Endothelial cell of umbilical vein (primary cell): ENCODE results near the gene RALA. TPM values are rescaled to one million over a fixed set of nuclear protein-coding genes. Genes with fewer than 3 reads are reported as not detected.

Experiments
- BruUV-seq: library from RNA; stranded (reverse); fragments of 400-500 nt; replicated peaks from 2 replicates; lab custom pipeline; 2021; lab: Mats Ljungman, UMichigan
- CTCF ChIA-PET: fragments of 300-600, 350-600 bp; sonication (Branson Sonifier 250); formaldehyde crosslinking; loops from one replicate; lab custom pipeline; 2021; ENCODE audit warnings: antibody characterized with exemption, inconsistent platforms; lab: Charles Lee
- POLR2A ChIA-PET: fragments of 300-600, 350-600 bp; sonication (Branson Sonifier 250); formaldehyde crosslinking; loops from one replicate; lab custom pipeline; 2021; ENCODE audit warnings: antibody characterized with exemption, inconsistent platforms; lab: Charles Lee
- DNase-seq: peaks from one replicate; pipeline ENCODE4 v3.0.0-alpha.2; 2011; ENCODE audit warnings: low read depth, low spot score
- FAIRE-seq: peaks from 2 replicates; lab custom pipeline; 2011; peaks lifted over from hg19 to GRCh38; lab: Jason Lieb, UNC
- H2AFZ ChIP-seq: 2 replicates; pipeline ENCODE4 v1.6.0; 2012; ENCODE audit warnings: low read depth, low read length, control low read depth, inconsistent platforms
- H3K27ac ChIP-seq: 2 replicates; pipeline ENCODE4 v1.5.1; 2011; ENCODE audit warnings: low read depth, mild to moderate bottlenecking, control low read depth, low read length, moderate library complexity; ENCODE audit not compliant: insufficient read depth
- H3K27me3 ChIP-seq, 2 experiments: 2 replicates each; pipeline versions ENCODE4 v1.6.0 to v1.6.1; 2011; ENCODE audit warnings: low read length in 2 of 2, mixed read lengths in 1 of 2; ENCODE audit not compliant: control insufficient read depth in 2 of 2, insufficient read depth in 2 of 2
- H3K36me3 ChIP-seq, 2 experiments: 2 replicates in 1 of 2; 3 replicates in 1 of 2; pipeline ENCODE4 v1.5.1; 2011; ENCODE audit warnings: low read length in 2 of 2, mild to moderate bottlenecking in 1 of 2, moderate library complexity in 1 of 2; ENCODE audit not compliant: control insufficient read depth in 2 of 2, insufficient read depth in 2 of 2; ENCODE audit errors: extremely low read depth in 1 of 2
- H3K4me1 ChIP-seq: 3 replicates; pipeline ENCODE4 v1.5.1; 2011; ENCODE audit warnings: mild to moderate bottlenecking, low read length; ENCODE audit not compliant: control insufficient read depth, insufficient read depth; ENCODE audit errors: extremely low read depth
- H3K4me2 ChIP-seq: 2 replicates; pipeline ENCODE4 v1.6.1; 2011; ENCODE audit warnings: low read length, control low read depth, mixed read lengths; ENCODE audit not compliant: insufficient read depth
- H3K4me3 ChIP-seq, 3 experiments: fragments of 200-600 bp in 1 of 3; sonication (generic), shearing (Covaris generic) in 1 of 3; replicated peaks in 1 of 3; 2 replicates each; pipeline ENCODE4 v1.5.1; 2011 to 2016; ENCODE audit warnings: control low read depth in 3 of 3, low read length in 3 of 3, mild to moderate bottlenecking in 2 of 3, inconsistent platforms in 1 of 3, low read depth in 1 of 3, moderate library complexity in 1 of 3; ENCODE audit not compliant: insufficient read depth in 1 of 3
- H3K79me2 ChIP-seq: 2 replicates; pipeline ENCODE4 v1.6.0; 2012; ENCODE audit warnings: low read length, inconsistent platforms; ENCODE audit not compliant: control insufficient read depth, insufficient read depth
- H3K9ac ChIP-seq: replicated peaks from 2 replicates; pipeline ENCODE3; 2011; ENCODE audit warnings: low read length, control low read depth; ENCODE audit not compliant: insufficient read depth; ENCODE audit errors: extremely low read depth
- H3K9me1 ChIP-seq: replicated peaks from 3 replicates; pipeline ENCODE4 v1.6.0; 2011; ENCODE audit warnings: mild to moderate bottlenecking, low read length; ENCODE audit not compliant: control insufficient read depth, insufficient read depth; ENCODE audit errors: extremely low read depth
- H3K9me3 ChIP-seq: replicated peaks from 2 replicates; pipeline ENCODE4 v1.5.1; 2012; ENCODE audit warnings: low read length, inconsistent platforms; ENCODE audit not compliant: control insufficient read depth, insufficient read depth
- H4K20me1 ChIP-seq: replicated peaks from 2 replicates; pipeline ENCODE3; 2011; ENCODE audit warnings: mild to moderate bottlenecking, low read length; ENCODE audit not compliant: control insufficient read depth, insufficient read depth; ENCODE audit errors: extremely low read depth
- EZH2 ChIP-seq: IDR thresholded peaks from 2 replicates; pipeline ENCODE4 v1.6.1; 2012; ENCODE audit warnings: borderline replicate concordance, low read depth, mild to moderate bottlenecking, moderate library complexity, low read length, inconsistent platforms; ENCODE audit not compliant: severe bottlenecking
- FOS ChIP-seq: IDR thresholded peaks from 2 replicates; pipeline ENCODE4 v1.6.1; 2011; ENCODE audit warnings: mild to moderate bottlenecking, low read length, moderate library complexity, borderline replicate concordance; ENCODE audit not compliant: insufficient read depth
- GATA2 ChIP-seq: IDR thresholded peaks from 2 replicates; pipeline ENCODE4 v1.7.0; 2011; ENCODE audit warnings: low read depth, mild to moderate bottlenecking, moderate library complexity, mixed read lengths, low read length; ENCODE audit not compliant: insufficient read length, insufficient read depth
- JUN ChIP-seq: IDR thresholded peaks from 2 replicates; pipeline ENCODE4 v1.6.1; 2011; ENCODE audit warnings: borderline replicate concordance, low read depth; ENCODE audit not compliant: insufficient read length, insufficient read depth
- MYC ChIP-seq: IDR thresholded peaks from one replicate; pipeline ENCODE4 v1.6.1; 2011; ENCODE audit warnings: mild to moderate bottlenecking, low read depth, low read length
- POLR2A ChIP-seq: IDR thresholded peaks from 2 replicates; pipeline ENCODE4 v1.6.1; 2012; ENCODE audit warnings: low read depth, mild to moderate bottlenecking, control low read depth, low read length
- POLR2AphosphoS5 ChIP-seq: IDR thresholded peaks from 2 replicates; pipeline ENCODE4 v1.6.1; 2012; ENCODE audit warnings: low read depth, mild to moderate bottlenecking, control low read depth, low read length, moderate library complexity; ENCODE audit not compliant: insufficient read depth
- dilution Hi-C: fragments of 300-500 bp; cut with MboI; formaldehyde crosslinking; loops from one replicate; pipeline ENCODE4 v1.15.0; 2019; ENCODE audit warnings: low sequenced_read_pairs; ENCODE audit not compliant: extremely low pct_ligation_motif_present
- intact Hi-C: fragments of 100-400 bp; cut with micrococcal nuclease; formaldehyde crosslinking; loops from one replicate; pipeline ENCODE4 v1.10.0; 2022
- polyA plus RNA-seq, 4 experiments: library from polyadenylated mRNA; depleted of rRNA in 3 of 4; stranded (reverse) in 3 of 4; unstranded in 1 of 4; fragments of >200 nt; gene quantifications; 2 replicates each; pipeline versions ENCODE4 v1.2.1 to v1.2.3, GENCODE V29; 2011 to 2012; ENCODE audit warnings: missing spikeins in 1 of 4
- total RNA-seq: library from RNA; stranded (reverse); gene quantifications from 2 replicates; pipeline ENCODE4 v1.2.3, GENCODE V29; 2021
- TF ChIP-seq, protein P1 (sequence below), 2 donors: IDR thresholded peaks; 1 replicate in 1 of 2; 2 replicates in 1 of 2; pipeline ENCODE4 v1.5.1; 2011; ENCODE audit warnings: low read length in 2 of 2, mild to moderate bottlenecking in 2 of 2, moderate library complexity in 2 of 2, control low read depth in 1 of 2, inconsistent platforms in 1 of 2, low read depth in 1 of 2; ENCODE audit not compliant: insufficient read depth in 1 of 2; ENCODE audit errors: extremely low read depth in 1 of 2
- TF ChIP-seq, protein P2 (sequence below): IDR thresholded peaks from 2 replicates; pipeline ENCODE4 v1.6.1; 2011; ENCODE audit not compliant: insufficient read depth, insufficient read length

Gene RALA
- total and polyA plus RNA-seq, 2 donors (not counting 3 experiments of a cell fraction or from before 2014, with no cell fraction given): 91.1 to 191 TPM

DNA sequence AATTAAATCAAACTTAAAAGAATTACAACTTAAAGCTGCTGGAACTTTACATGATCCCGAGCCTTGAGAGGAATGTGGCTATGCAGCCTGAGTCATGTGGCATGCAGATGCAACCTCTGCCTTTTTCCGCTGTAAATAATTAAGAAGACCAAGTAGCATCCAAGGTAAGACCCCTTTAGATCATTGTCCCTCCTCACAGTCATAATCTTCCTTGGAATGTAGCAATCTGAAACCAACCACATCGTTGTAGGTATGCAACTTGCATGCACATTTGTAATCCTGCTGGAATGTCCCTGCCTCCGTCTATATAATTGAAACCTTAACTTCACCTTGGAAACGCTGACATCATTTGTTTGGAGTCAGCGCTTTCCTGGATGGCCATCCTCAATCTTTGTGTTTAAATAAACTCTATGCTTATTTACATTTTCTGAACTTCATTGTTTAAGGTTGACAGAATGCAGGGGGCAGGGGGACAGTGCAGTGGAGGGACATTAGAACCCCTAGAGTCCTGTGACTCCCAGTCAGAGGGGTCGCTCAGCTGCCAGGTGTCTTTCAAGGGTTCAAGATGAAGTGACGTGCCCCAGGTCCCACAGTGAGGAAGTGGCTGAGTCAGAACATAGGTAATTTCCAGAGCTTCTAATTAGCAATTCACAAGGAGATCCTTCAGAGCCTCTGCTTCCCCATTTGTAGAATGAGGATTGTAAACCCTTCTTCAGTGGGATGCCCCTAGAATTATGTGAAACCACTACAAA lies 110.7 kb downstream of the RALA start:
- TF ChIP-seq POLR2A: no peak
- TF ChIP-seq JUN: peak; percentile 23
- intact Hi-C loops: loop anchor here (1.0 to 2.0 kb wide), 5 partner anchors 12 to 145 kb away; partner anchors contain the start of gene RALA
- ChIA-PET POLR2A (no interaction called here), CTCF (interaction anchor here (0.8 to 5.2 kb wide), 7 partner anchors 9 to 154 kb away, joined by 3 to 41 read pairs (median 16); no protein-coding TSS in a partner anchor)
- peak overlapping the region; percentile 75 for H3K4me2 ChIP-seq
- H3K9me1 ChIP-seq: no peaks in the 10 kb centered on the region
- dilution Hi-C loops: no loop called here
- H3K79me2 ChIP-seq: no peaks in the 10 kb centered on the region
- H3K4me3 ChIP-seq: peak overlapping the region in 1 of 3 experiments; percentile 46
- no TSS peak for BruUV-seq
- H3K4me1 ChIP-seq: peaks cover 23% of the 10 kb centered on the region
- H3K27me3 ChIP-seq: no peaks in the 10 kb centered on the region
- FAIRE-seq: no peak
- no peaks in the 10 kb centered on the region for H3K36me3 ChIP-seq
- no peaks in the 10 kb centered on the region for H4K20me1 ChIP-seq
- H3K9ac ChIP-seq: peak overlapping the region; percentile 64
- peak overlapping the region; percentile 100 for H2AFZ ChIP-seq
- H3K27ac ChIP-seq: peak overlapping the region; percentile 84
- no peaks in the 10 kb centered on the region for H3K9me3 ChIP-seq
- peak; percentile 57 for DNase-seq

DNA sequence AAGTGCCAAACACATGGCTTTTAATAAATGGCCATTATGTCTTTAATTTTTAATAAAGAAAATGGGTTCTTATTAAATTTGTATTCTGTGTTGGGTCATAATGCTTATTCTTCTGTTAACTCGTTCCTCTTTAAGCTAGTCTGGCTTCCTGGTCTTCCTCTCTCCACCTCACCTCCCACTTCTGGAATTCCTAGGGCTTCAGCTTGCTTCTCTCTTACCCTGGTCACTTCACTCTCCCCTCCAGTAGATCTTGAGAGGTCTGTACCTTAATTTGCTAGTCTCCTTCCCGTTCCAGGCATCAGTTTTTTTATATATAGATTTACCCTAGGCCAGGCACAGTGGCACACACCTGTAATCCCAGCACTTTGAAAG lies 111.2 kb downstream of the RALA start:
- no TSS peak for BruUV-seq
- Histone ChIP-seq H3K4me2 (peak overlapping the region; percentile 75), H3K4me3 (no peak overlapping the region), H3K9ac (peak overlapping the region; percentile 29), H3K79me2 (no peaks in the 10 kb centered on the region), H3K27ac (peak overlapping the region; percentile 84), H3K27me3 (no peaks in the 10 kb centered on the region), H3K9me1 (no peaks in the 10 kb centered on the region), H3K4me1 (peaks cover 23% of the 10 kb centered on the region), H3K36me3 (no peaks in the 10 kb centered on the region), H2AFZ (no peak overlapping the region), H4K20me1 (no peaks in the 10 kb centered on the region), H3K9me3 (no peaks in the 10 kb centered on the region)
- CTCF ChIA-PET: interaction anchor here (0.5 to 5.2 kb wide), 6 partner anchors 8 to 160 kb away, joined by 3 to 41 read pairs (median 11); no protein-coding TSS in a partner anchor
- TF ChIP-seq POLR2AphosphoS5 (no peak), FOS (no peak), MYC (no peak), EZH2 (no peak), GATA2 (no peak), POLR2A (no peak), JUN (no peak)
- TF ChIP-seq, protein P1, sequence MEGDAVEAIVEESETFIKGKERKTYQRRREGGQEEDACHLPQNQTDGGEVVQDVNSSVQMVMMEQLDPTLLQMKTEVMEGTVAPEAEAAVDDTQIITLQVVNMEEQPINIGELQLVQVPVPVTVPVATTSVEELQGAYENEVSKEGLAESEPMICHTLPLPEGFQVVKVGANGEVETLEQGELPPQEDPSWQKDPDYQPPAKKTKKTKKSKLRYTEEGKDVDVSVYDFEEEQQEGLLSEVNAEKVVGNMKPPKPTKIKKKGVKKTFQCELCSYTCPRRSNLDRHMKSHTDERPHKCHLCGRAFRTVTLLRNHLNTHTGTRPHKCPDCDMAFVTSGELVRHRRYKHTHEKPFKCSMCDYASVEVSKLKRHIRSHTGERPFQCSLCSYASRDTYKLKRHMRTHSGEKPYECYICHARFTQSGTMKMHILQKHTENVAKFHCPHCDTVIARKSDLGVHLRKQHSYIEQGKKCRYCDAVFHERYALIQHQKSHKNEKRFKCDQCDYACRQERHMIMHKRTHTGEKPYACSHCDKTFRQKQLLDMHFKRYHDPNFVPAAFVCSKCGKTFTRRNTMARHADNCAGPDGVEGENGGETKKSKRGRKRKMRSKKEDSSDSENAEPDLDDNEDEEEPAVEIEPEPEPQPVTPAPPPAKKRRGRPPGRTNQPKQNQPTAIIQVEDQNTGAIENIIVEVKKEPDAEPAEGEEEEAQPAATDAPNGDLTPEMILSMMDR (IDR thresholded peaks at IDR 0.05; ENCODE audit: extremely low read depth in 1 of 2, insufficient read depth in 1 of 2, low read depth in 1 of 2, low read length in 2 of 2): no peak
- TF ChIP-seq, protein P2, sequence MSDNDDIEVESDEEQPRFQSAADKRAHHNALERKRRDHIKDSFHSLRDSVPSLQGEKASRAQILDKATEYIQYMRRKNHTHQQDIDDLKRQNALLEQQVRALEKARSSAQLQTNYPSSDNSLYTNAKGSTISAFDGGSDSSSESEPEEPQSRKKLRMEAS: no peak
- no peak for DNase-seq
- POLR2A ChIA-PET: no interaction called here
- dilution Hi-C loops (no loop called here), intact Hi-C loops (loop anchor here (1.0 kb wide), 1 partner anchor 145 kb away; no protein-coding TSS in a partner anchor)
- FAIRE-seq: no peak
